GM23338 (cell line): ENCODE results near the gene NCKAP1. TPM values are rescaled to one million over a fixed set of nuclear protein-coding genes. Genes with fewer than 3 reads are reported as not detected.

Experiments
- ATAC-seq: fragments of 200-7000 bp; cut with Tn5 transposase; 3 replicates; pipeline ENCODE4 v1.9.1; 2020
- DNase-seq: peaks from one replicate; pipeline ENCODE4 v3.0.0-alpha.2; 2015; ENCODE audit warnings: low spot score
- H2AFZ ChIP-seq: fragments of 200-600 bp; sonication (generic); 2 replicates; pipeline ENCODE4 v1.8.0; 2016; ENCODE audit warnings: antibody characterized with exemption, mild to moderate bottlenecking, moderate library complexity
- H3F3A ChIP-seq: fragments of 200-600 bp; sonication (generic); replicated peaks from 2 replicates; pipeline ENCODE4 v1.8.0; 2017; ENCODE audit warnings: antibody characterized with exemption, mixed run types, low read depth
- H3K27ac ChIP-seq: fragments of 200-600 bp; sonication (generic); 2 replicates; pipeline ENCODE4 v1.6.1; 2016; ENCODE audit warnings: low read depth
- H3K27me3 ChIP-seq: fragments of 200-600 bp; sonication (generic); 2 replicates; pipeline ENCODE4 v1.8.0; 2016; ENCODE audit warnings: mild to moderate bottlenecking, mixed run types, moderate library complexity; ENCODE audit not compliant: insufficient read depth
- H3K36me3 ChIP-seq: fragments of 200-600 bp; sonication (generic); 2 replicates; pipeline ENCODE4 v1.8.0; 2016; ENCODE audit warnings: mild to moderate bottlenecking; ENCODE audit not compliant: insufficient read depth
- H3K4me1 ChIP-seq: fragments of 200-600 bp; sonication (generic); 2 replicates; pipeline ENCODE4 v1.8.0; 2016; ENCODE audit warnings: mild to moderate bottlenecking, moderate library complexity; ENCODE audit not compliant: insufficient read depth
- H3K4me2 ChIP-seq: fragments of 200-600 bp; sonication (generic); 2 replicates; pipeline ENCODE4 v1.7.1; 2017; ENCODE audit warnings: mixed run types
- H3K4me3 ChIP-seq: fragments of 200-600 bp; sonication (generic); 2 replicates; pipeline ENCODE4 v1.6.1; 2016; ENCODE audit warnings: mixed run types
- H3K79me2 ChIP-seq: fragments of 200-600 bp; sonication (generic); replicated peaks from 2 replicates; pipeline ENCODE4 v1.8.0; 2017; ENCODE audit warnings: mild to moderate bottlenecking; ENCODE audit not compliant: insufficient read depth
- H3K9me2 ChIP-seq: fragments of 200-600 bp; sonication (generic); 2 replicates; pipeline ENCODE4 v1.8.0; 2017; ENCODE audit not compliant: insufficient read depth
- H4K20me1 ChIP-seq: fragments of 200-600 bp; sonication (generic); replicated peaks from 2 replicates; pipeline ENCODE4 v1.8.0; 2017; ENCODE audit warnings: mild to moderate bottlenecking; ENCODE audit not compliant: insufficient read depth
- H3K27ac Mint-ChIP-seq: 2 replicates; pipeline ENCODE4 v1.8.0; 2020; ENCODE audit warnings: inconsistent platforms, mild to moderate bottlenecking, moderate library complexity, mixed read lengths
- H3K27me3 Mint-ChIP-seq: 3 replicates; pipeline ENCODE4 v1.8.0; 2022; ENCODE audit warnings: low read depth, mild to moderate bottlenecking, moderate library complexity, mixed read lengths, inconsistent platforms; ENCODE audit not compliant: insufficient read depth, poor library complexity
- H3K36me3 Mint-ChIP-seq: 3 replicates; pipeline ENCODE4 v1.8.0; 2021; ENCODE audit warnings: low read depth, mild to moderate bottlenecking, inconsistent platforms, moderate library complexity, mixed read lengths
- H3K4me1 Mint-ChIP-seq: 3 replicates; pipeline ENCODE4 v1.8.0; 2020; ENCODE audit warnings: mild to moderate bottlenecking, inconsistent platforms, mixed read lengths
- H3K4me3 Mint-ChIP-seq: 3 replicates; pipeline ENCODE4 v1.8.0; 2021; ENCODE audit warnings: moderate library complexity, mild to moderate bottlenecking, inconsistent platforms, mixed read lengths
- H3K9me3 Mint-ChIP-seq: 3 replicates; pipeline ENCODE4 v1.8.0; 2020; ENCODE audit warnings: moderate library complexity, mild to moderate bottlenecking, inconsistent platforms, mixed read lengths
- CREB1 ChIP-seq: fragments of 250-450 bp; sonication (Bioruptor Pico); IDR thresholded peaks from 2 replicates; pipeline ENCODE4 v1.5.0; 2020; ENCODE audit warnings: low read depth, mild to moderate bottlenecking, moderate library complexity
- CTCF ChIP-seq, 2 experiments: fragments of 200-600 bp in 1 of 2; sonication (generic) in 1 of 2; conservative IDR thresholded peaks; 2 replicates each; pipeline versions ENCODE4 v1.5.1 to v1.6.1; 2016 to 2017; ENCODE audit warnings: antibody characterized with exemption in 2 of 2, low read depth in 2 of 2, mild to moderate bottlenecking in 2 of 2, moderate library complexity in 1 of 2
- ETS1 ChIP-seq: IDR thresholded peaks from 2 replicates; pipeline ENCODE4 v1.6.1; 2016; ENCODE audit warnings: antibody characterized with exemption
- EZH2 ChIP-seq: fragments of 200-600 bp; sonication (generic); IDR thresholded peaks from one replicate; pipeline ENCODE4 v1.8.0; 2017; ENCODE audit warnings: antibody characterized with exemption, mild to moderate bottlenecking, low read depth; ENCODE audit not compliant: unreplicated experiment
- EZH2phosphoT487 ChIP-seq: fragments of 200-600 bp; sonication (generic); IDR thresholded peaks from one replicate; pipeline ENCODE4 v1.8.1; 2018; ENCODE audit warnings: antibody characterized with exemption; ENCODE audit not compliant: unreplicated experiment
- NANOG ChIP-seq: IDR thresholded peaks from 2 replicates; pipeline ENCODE4 v1.6.1; 2016; ENCODE audit warnings: antibody characterized with exemption, borderline replicate concordance
- POLR2AphosphoS5 ChIP-seq: IDR thresholded peaks from 2 replicates; pipeline ENCODE4 v1.6.1; 2016; ENCODE audit warnings: antibody characterized with exemption, low read depth
- REST ChIP-seq: IDR thresholded peaks from one replicate; pipeline ENCODE4 v1.6.1; 2018; ENCODE audit warnings: antibody characterized with exemption; ENCODE audit not compliant: unreplicated experiment
- ZNF114 ChIP-seq: fragments of 250-450 bp; sonication (Bioruptor Pico); IDR thresholded peaks from 2 replicates; pipeline ENCODE4 v1.5.0; 2020; ENCODE audit warnings: mild to moderate bottlenecking, moderate library complexity
- ZNF462 ChIP-seq: fragments of 250-450 bp; sonication (Bioruptor Pico); IDR thresholded peaks from 2 replicates; pipeline ENCODE4 v1.5.0; 2020; ENCODE audit warnings: mild to moderate bottlenecking, moderate library complexity
- polyA plus RNA-seq: library from polyadenylated mRNA; unstranded; fragments of >200 nt; fragmentation: Nextera tagmentation; extraction: Ambion mirVana; gene quantifications from 2 replicates; pipeline ENCODE4 v1.2.1, GENCODE V29; 2016
- total RNA-seq: library from RNA; depleted of rRNA; stranded (reverse); fragments of >200 nt; shearing (Covaris generic); gene quantifications from 2 replicates; pipeline ENCODE4 v1.2.3, GENCODE V29; 2014

Gene NCKAP1
- total and polyA plus RNA-seq, 2 experiments from 2014 or later = 53.8 to 157 TPM

- ATAC-seq = no peak
Observed at GRCh38 chr2:183040604-183041003, 2.3 kb upstream of the NCKAP1 start.

More at GRCh38 chr2:183040604-183041003, 2.3 kb upstream of the NCKAP1 start:
- TF ChIP-seq NANOG = no peak
- no peak for TF ChIP-seq CREB1 (CRISPR knock-in tag)
- no peak for TF ChIP-seq REST
- no peak for TF ChIP-seq CTCF (conservative IDR thresholded peaks at IDR 0.05; ENCODE audit: low read depth in 2 of 2)
- TF ChIP-seq EZH2phosphoT487 = no peak
- no peak for TF ChIP-seq POLR2AphosphoS5
- no peak for TF ChIP-seq ZNF114 (CRISPR knock-in tag)
- TF ChIP-seq ETS1 = no peak
- no peak for TF ChIP-seq EZH2
- no peak for TF ChIP-seq ZNF462
- Mint-ChIP-seq H3K36me3 (peaks cover 17% of the 10 kb centered on the region), H3K27ac (no peak overlapping the region), H3K27me3 (peaks cover 4% of the 10 kb centered on the region), H3K9me3 (peaks cover 18% of the 10 kb centered on the region), H3K4me3 (no peak overlapping the region), H3K4me1 (peaks cover 14% of the 10 kb centered on the region)
- DNase-seq = no peak
- Histone ChIP-seq H3K27me3 (peaks cover 9% of the 10 kb centered on the region), H4K20me1 (no peaks in the 10 kb centered on the region), H3K9me2 (0 out of 2 replicates have a peak, but pooled peaks cover 3% of the 10 kb centered on the region), H3K79me2 (peaks cover 19% of the 10 kb centered on the region), H3K4me3 (no peak overlapping the region), H3F3A (no peaks in the 10 kb centered on the region), H3K36me3 (no peaks in the 10 kb centered on the region), H3K4me2 (no peak overlapping the region), H3K27ac (no peak overlapping the region), H2AFZ (no peak overlapping the region), H3K4me1 (peaks cover 14% of the 10 kb centered on the region)
